C4-2B (cell line): ENCODE results near the gene HAGHL.

ENCODE experiments used
- H3K27ac ChIP-seq: fragments of 450-650 bp; 2 replicates; pipeline ENCODE4 v1.5.1; 2017
- CTCF ChIP-seq: fragments of 450-650 bp; conservative IDR thresholded peaks from 2 replicates; pipeline ENCODE4 v1.5.1; 2017; ENCODE audit warnings: mild to moderate bottlenecking
- ZFX ChIP-seq: fragments of 450-650 bp; IDR thresholded peaks from 2 replicates; pipeline ENCODE4 v1.6.1; 2017

Gene HAGHL

DNA sequence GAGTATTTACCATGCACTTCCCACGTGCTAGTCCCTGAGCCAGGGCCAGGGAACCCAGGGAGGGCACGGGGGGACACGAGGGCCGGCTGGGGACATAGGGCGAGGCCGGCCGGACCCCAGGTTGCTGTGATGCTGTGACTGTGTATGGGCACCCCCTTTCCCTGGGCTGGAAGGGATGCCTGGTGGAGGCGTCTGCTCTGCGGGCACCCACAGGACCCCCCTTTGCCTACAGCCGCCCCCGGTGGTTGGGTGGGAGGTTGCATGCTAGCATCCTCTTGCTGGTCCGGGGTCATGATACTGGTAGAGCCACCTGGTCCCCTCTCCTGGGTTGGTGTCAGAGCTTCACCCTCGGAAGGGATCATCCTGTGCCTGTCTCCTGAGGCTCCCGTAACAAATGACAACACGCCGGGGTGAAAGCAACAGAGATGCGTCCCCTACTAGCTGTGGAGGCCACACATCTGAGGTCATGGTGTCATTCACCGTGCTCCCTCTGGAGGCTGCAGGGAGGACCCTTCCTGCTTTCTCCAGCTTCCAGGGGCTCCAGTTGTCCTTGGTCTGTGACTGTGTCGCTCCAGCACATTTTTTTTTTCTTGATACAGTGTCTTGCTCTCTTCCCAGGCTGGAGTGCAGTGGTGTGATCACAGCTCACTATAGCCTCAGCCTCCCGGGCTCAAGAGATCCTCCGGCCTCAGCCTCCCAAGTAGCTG lies 17.0 kb downstream of the HAGHL start:
- H3K27ac ChIP-seq = no peak overlapping the region
- TF ChIP-seq ZFX = no peak
- TF ChIP-seq CTCF = no peak; the same call in 1 of the 2 replicates

DNA sequence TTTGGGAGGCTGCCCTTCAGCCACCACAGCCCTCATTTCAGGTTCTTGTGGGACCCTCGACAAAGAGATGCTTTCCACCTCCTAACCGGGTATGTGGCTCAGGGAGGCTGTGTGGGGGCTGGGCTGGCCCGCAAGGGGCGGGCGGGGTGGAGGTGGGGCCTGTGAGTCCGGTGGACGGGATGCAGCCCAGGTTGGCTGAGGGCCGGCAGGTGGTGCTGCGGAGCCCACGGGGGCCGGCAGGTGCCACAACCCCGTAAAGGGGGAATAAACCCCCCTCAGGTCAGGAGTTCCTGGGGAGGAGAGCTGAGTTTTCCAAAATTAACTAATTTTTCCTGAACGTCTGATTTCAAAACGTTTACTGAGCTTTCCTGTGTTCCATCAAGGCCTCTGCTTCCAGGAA lies 18.8 kb downstream of the HAGHL start:
- TF ChIP-seq CTCF (no peak), ZFX (no peak)
- H3K27ac ChIP-seq = no peak overlapping the region

DNA sequence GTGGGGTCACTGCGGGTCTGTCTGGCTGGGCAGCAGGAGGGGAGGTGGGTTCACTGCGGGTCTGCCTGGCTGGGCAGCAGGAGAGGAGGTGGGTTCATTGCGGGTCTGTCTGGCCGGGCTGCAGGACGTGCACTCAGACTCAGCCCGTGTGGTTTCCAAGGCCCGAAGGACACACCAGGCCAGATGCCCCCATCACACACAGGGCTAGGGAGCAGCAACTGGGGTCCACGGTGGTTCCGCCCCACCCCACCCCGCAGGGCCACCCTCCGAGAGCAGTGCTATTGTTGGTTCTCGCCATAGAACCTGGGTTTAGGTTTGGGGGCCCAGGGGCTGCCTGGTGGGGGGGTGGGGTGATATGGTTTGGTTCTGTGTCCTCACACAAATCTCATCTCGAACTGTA lies 19.7 kb downstream of the HAGHL start:
- TF ChIP-seq ZFX = no peak
- no peak overlapping the region for H3K27ac ChIP-seq

DNA sequence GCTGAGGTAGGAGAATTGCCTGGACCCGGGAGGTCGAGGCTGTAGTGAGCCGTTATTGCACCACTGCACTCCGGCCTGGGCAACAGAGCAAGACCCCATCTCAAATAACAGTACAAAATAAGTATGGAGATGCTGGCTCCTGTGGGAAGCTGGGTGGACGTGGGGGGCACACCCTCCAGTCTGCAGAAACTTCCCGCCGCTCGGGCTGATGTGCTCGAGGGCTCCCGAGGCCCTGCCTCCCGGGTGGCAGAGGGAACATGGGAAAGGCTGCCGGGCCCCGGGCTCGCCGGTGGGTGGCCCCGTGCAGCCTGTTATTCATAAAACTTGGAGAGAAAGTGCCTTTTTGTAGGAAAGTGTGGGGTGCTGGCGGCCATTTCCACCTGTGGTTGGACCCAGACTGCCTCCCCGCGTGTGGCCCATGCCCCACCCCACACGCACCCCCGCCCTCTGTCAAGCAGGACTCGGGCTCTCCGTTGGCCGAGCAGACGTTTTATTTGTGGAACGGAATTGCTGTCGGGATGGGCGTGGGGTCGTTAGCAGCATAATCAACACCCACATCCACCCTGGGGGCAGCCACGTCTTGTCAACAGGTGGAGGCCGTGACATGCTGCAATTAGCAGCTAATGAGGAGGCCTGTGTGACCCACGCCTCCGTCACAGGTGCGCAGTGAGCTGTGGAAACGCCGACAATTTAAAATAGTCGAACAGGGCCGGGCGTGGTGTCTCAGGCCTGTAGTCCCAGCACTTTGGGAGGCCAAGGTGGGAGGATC lies 21.3 kb downstream of the HAGHL start:
- TF ChIP-seq ZFX (no peak), CTCF (no peak)
- no peak overlapping the region for H3K27ac ChIP-seq

DNA sequence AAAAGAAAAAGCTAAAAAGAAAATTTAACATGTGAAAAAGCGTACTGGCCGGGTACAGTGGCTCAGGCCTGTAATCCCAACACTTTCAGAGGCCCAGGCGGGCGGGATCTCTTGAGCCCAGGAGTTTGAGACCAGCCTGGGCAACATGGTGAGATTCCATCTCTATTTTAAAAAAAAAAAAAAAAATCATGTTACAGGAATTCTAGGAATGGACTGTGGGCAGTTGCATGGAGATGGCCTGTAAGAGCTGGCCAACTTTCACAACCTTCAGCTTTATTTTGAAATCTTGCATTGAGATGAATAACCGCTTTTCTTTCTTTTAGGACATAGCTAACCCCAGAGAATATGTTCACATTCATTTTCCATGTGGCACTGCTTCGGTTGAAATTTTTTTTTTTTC lies 22.1 kb downstream of the HAGHL start:
- H3K27ac ChIP-seq = no peak overlapping the region
- TF ChIP-seq ZFX (no peak), CTCF (no peak)

DNA sequence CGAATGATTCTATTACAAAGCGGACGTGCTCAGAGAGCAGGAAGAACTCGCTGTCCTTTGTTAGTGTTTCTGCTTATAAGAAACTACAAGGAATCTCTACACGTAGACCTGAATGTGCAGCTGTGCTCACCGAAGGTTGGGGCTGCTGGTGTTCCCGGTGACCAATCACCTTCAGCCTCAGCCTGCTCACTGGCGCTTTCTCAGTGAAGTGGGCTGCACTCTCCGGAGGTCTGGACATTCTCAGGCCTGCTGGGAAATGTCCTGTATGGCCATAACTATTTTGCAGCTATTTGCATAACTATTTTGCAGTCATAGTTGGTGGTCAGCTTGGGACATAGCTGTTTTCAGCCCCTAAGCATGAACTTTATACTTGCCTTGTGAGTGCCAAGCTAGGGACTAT lies 23.6 kb downstream of the HAGHL start:
- no peak for TF ChIP-seq ZFX
- no peak for TF ChIP-seq CTCF
- H3K27ac ChIP-seq = peak overlapping the region; percentile 52

DNA sequence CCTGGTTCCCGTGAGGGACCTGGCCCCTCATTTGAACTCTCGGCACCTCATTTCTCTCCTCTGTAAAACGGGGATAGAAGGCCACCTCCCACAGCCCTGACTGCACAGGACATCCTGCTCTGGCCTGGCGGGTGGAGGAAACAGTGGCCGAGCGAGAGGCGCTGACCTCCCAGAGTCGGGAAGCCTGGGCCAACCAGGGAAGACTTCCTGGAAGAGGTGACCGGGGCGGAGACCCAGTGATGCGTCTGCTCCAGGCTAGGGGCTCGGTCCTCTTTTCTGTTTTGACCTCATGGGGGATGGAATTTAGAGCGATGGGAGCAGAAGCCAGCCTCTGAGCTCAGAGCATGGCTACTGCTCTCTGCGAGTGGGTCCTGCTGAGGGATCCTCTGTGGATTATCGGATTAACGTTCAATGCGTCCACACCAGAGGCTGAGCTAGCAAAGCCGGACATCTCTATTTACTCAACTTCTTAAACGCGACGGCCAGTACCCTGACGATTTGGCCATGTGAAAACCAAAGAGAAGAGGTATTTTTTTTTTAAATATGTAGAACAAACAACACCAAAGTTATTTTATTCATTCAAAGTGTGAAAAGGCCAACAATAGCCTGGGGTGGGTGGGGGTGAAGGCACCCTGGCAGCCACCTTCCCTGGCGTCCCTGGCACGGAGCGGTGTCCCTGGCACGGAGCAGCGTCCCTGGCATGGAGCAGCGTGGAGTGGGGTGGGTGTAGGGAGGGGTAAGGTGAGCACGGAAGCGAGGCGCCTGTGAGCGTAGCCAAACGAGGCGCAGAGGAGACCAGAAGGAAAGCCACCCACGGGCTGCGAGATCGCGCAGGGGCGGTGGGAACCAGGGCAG lies 24.5 kb downstream of the HAGHL start:
- TF ChIP-seq ZFX (no peak), CTCF (no peak)
- peak overlapping the region; percentile 52 for H3K27ac ChIP-seq
